ENCODE results near the gene S100A12.

The S100A12 gene

DNA sequence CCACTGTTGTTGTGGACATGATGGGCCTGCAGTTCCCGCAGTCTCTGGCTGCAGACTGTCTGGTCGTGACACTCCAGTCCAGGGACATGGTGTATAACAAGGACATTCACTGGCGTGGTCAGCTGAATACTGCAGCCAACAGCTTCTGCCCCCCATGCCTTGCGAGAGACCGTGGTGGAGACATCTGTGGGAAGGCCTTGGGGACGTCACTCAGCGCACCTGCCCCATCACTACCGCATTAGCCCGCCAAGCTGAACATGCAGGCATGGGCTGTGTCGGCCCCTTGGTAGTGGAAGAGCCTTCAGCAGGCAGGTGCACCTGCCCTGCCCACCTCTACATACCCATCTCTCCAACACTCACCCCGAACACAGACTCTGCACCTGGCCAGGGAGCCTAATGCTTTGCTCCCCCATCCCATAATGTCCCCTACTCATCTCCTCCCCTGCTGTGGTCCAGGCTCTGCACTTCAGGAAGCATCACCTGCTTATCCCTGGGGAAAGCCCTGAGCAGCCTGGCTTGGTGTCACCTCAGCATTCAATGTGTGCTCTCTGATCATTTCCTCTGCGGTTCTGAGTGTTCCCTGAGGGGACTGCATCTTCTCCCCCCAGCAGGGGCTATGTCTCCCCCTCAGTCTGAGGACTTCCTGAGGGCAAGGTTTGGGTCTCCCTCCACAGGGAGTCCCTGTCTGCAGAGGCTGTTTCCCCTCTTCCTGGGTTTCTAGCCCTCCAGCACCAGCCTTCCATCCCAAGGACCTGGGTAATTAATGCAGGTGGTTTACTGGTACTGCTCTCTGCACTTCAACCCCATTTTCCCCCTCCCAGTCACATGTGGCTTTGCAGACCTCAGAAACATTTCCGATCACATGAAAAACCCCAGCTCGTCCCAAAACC, 30.0 kb downstream of the S100A12 start:
- H3K36me3 ChIP-seq (ENCODE audit: insufficient read depth, low read length): no peaks in the 10 kb centered on the region
- H3K9ac ChIP-seq (ENCODE audit: low read depth, low read length): no peak overlapping the region
- no peaks in the 10 kb centered on the region for H3K4me1 ChIP-seq (ENCODE audit: insufficient read depth, low read length)
- H3K9me3 ChIP-seq (ENCODE audit: control insufficient read depth, insufficient read depth, low read length): no peaks in the 10 kb centered on the region

DNA sequence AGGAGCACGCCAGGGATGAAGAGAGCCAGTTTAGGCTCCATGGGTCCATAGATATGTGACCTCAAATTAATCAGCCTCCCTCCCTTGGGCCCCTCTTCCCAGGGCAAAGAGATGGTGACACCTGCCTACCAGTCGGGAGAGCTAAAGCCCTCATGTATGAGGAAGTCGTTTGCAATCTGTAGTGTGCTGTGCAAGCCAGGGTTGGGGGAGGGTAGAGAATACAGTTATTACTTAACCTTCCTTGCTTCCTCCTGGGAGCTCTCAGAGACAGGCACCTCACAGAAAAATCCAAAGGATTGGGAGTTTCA, 30.7 kb downstream of the S100A12 start:
- Histone ChIP-seq H3K36me3 (ENCODE audit: insufficient read depth, low read length) (no peaks in the 10 kb centered on the region), H3K9ac (ENCODE audit: low read depth, low read length) (no peak overlapping the region), H3K9me3 (ENCODE audit: control insufficient read depth, insufficient read depth, low read length) (no peaks in the 10 kb centered on the region), H3K4me1 (ENCODE audit: insufficient read depth, low read length) (no peaks in the 10 kb centered on the region)

DNA sequence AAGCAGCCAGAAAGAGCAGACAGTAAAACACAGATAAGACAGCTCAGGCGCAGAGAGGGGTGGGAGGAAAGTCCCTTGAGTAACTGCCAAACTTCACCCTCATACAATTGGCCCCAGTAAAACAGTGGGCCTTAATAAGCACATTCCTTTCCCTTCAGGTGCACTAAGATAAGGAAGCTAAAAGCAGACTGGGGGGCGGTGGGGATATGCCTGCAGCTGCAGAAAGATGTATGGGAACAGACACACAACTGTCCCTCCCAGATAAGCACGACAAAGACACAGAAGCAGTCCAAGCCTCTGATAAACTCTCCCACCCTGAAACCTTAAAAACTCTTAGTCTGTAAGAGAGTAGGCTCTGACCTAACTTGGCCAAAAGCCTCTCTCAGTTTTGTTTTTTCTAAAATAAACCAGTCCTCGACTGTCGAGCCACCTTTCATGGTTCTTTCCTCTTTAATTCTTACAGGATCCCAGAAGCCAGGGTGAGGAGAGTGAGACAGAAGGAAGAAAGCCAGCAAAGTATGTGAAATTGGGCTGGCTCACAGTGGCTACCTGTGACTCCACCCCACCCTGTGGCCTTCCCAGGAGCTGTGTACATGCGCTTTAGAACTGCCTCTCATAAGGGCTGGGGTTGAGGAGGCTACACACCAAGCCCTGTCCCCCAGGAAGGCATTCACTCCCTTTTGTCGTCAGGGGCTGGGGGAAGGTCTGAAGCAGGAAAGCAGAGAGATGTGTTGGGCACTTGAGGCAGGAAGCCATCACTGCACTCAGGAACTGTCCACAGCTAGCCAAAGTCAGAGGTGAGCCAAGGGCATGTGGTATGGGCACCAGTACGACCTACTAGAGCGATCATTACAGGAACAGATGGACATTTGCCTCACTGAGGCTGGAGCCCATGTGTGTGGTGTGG, 31.4 kb downstream of the S100A12 start:
- no peaks in the 10 kb centered on the region for H3K36me3 ChIP-seq (ENCODE audit: insufficient read depth, low read length)
- H3K4me1 ChIP-seq (ENCODE audit: insufficient read depth, low read length): no peaks in the 10 kb centered on the region
- no peaks in the 10 kb centered on the region for H3K9me3 ChIP-seq (ENCODE audit: control insufficient read depth, insufficient read depth, low read length)
- no peak overlapping the region for H3K9ac ChIP-seq (ENCODE audit: low read depth, low read length)

DNA sequence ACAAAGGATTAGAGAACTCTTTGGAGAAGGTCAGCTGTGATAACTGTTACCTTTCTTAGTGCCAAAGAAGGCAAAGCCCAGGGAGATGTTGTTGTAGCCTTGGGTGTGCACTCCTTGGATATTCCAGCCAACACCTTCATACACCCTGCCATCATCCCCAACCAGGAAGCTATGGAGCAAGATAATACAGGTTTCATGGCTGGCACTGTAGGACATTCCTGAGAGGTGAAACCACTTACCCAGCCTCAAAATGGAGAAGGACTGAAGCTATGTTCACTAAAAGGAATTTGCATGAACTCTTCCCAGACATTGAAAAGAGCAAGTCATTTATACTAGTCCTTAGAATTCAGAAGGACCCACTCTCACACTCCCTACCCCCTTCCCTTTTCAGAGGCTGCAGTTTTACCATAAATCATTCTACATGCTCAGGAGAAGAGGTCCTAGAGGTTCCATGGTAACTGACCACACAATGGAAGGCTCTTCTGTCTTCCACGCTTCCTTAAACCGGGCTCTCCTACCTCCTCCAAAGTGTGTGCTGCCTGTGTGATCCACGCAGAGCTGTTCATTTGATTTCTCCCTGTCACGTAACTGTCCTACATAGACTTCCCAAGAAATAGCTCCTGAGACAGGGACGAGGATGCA, 32.3 kb downstream of the S100A12 start:
- Histone ChIP-seq H3K9ac (ENCODE audit: low read depth, low read length) (no peak overlapping the region), H3K9me3 (ENCODE audit: control insufficient read depth, insufficient read depth, low read length) (no peaks in the 10 kb centered on the region), H3K36me3 (ENCODE audit: insufficient read depth, low read length) (no peaks in the 10 kb centered on the region), H3K4me1 (ENCODE audit: insufficient read depth, low read length) (no peaks in the 10 kb centered on the region)

DNA sequence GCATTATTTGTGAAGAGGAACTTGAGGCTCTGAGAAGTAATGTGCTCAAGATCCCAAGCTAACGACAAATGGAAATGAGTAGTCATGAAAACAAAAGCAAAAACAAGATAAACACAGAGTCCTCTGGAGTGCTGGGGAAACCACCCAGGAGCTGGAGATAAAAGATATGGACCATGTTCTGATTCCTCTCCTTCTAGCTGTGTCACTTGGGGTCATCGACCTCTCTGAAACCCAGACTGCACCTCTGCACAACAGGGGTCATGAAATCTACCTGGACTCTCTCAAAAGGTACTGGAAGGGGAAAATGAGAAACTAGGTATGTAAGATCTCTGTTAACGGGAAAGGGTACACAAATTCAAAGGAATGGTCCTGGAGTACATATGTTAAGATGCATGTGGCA, 33.2 kb downstream of the S100A12 start:
- Histone ChIP-seq H3K36me3 (ENCODE audit: insufficient read depth, low read length) (no peaks in the 10 kb centered on the region), H3K9ac (ENCODE audit: low read depth, low read length) (no peak overlapping the region), H3K4me1 (ENCODE audit: insufficient read depth, low read length) (no peaks in the 10 kb centered on the region), H3K9me3 (ENCODE audit: control insufficient read depth, insufficient read depth, low read length) (no peaks in the 10 kb centered on the region)

DNA sequence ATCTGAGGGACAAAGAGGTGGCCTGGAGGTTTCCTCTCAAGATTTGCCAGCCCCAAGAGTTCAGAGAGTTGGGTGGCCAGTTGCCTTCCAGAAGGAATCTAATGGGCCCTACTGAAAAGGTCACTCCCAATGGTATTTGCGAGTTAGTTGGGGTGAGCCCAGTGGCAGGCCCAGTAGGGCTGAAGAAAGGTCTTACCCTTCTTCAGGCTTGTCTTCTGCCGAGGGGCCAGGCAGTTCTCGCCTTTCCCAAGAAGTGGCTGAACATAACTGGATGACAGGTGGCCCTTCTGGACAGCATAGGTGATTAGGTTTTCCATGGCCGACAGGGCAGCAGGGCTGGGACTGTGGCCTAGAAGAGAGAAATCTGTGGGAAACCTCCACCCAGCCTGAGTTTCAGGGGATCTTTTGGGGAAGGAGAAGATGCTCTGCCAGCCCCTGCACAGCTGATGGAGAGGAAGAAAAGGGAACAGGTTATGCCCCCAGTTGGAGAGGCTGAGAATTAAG, 33.9 kb downstream of the S100A12 start:
- Histone ChIP-seq H3K9ac (ENCODE audit: low read depth, low read length) (no peak overlapping the region), H3K9me3 (ENCODE audit: control insufficient read depth, insufficient read depth, low read length) (no peaks in the 10 kb centered on the region), H3K36me3 (ENCODE audit: insufficient read depth, low read length) (no peaks in the 10 kb centered on the region), H3K4me1 (ENCODE audit: insufficient read depth, low read length) (no peaks in the 10 kb centered on the region)

DNA sequence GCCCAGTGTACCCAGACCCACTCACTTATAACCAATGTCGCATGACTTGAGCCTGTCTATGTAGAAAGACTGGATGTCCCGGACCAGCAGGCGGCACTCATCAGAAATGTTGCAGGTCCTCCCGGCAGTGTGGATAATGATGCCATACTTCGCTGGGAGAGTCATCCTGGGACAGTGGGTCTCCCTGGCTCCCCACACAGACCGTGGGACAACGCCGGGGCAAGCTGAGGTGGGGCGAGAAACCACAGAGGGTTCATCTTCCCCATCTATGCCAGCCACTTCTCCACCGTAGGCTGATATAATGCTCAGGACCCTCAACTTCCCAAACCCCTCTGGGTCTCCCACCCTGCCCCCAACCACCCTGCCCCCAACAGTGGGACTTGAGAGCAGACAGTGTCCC, 35.1 kb downstream of the S100A12 start:
- Histone ChIP-seq H3K9me3 (ENCODE audit: control insufficient read depth, insufficient read depth, low read length) (no peaks in the 10 kb centered on the region), H3K4me1 (ENCODE audit: insufficient read depth, low read length) (no peaks in the 10 kb centered on the region), H3K9ac (ENCODE audit: low read depth, low read length) (no peak overlapping the region), H3K36me3 (ENCODE audit: insufficient read depth, low read length) (no peaks in the 10 kb centered on the region)

DNA sequence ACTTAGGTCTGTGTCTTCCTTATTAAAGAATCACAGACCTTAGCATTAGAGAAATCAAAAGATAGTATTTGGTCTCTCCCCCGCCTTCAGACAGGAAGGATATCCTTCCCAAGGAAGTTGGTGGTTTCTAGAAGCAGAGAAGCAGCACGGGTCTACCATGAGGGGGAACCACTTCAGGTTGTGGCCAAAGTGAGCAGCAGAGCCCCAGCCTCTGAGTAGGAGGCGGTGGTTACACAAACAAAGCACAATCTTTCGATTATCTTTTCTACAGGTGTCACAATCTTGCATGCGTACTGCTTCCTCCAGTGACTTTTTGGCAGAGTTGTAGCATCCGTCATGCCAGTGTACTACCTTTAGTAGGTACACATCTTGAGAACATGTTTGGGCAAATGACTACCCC, 35.6 kb downstream of the S100A12 start:
- Histone ChIP-seq H3K4me1 (ENCODE audit: insufficient read depth, low read length) (no peaks in the 10 kb centered on the region), H3K9ac (ENCODE audit: low read depth, low read length) (no peak overlapping the region)

DNA sequence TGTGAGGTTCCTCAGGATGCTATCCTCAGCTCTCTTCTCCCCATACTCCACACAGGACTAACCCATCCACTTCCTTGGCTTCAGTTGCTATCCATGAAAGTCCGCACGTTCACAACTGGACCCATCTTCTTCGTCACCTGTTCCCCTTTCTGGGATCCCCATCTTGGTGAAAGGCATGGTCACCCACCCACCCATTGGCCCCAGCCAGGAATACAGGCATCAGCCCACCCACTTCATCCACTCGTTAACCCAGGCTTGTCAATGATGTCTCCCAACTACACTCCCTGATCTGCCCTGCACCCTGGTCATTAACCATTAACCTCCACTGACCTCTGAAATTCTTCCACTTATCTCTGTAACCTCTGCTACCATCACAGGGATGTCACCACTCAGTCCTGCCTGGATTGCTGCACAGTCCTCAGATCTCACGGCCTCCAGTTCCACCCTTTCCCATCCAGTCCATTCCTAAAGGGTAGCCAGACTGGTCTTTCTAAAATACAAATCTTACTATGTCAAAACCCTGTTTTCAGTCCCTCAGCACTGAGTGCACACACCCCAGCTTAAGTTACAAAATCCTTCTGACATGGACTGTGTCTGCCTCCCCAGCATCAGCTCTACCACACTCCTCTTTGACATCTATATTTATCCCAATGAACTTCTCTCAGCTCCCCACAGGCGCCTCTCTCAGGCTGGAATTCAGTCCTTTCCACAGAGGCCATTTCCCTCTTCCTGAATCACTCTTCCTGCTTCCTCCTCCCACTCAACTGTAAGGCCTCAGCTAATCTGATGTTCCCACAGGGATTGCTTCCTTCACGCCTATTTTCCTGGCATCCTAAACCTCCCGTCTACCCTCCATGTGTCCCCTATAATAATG, 37.2 kb downstream of the S100A12 start:
- no peaks in the 10 kb centered on the region for H3K36me3 ChIP-seq (ENCODE audit: insufficient read depth, low read length)
- no peaks in the 10 kb centered on the region for H3K4me1 ChIP-seq (ENCODE audit: insufficient read depth, low read length)
- H3K9me3 ChIP-seq (ENCODE audit: control insufficient read depth, insufficient read depth, low read length): no peaks in the 10 kb centered on the region
- H3K9ac ChIP-seq (ENCODE audit: low read depth, low read length): no peak overlapping the region

More for the DNA sequence above, 35.6 kb downstream of the S100A12 start:
- H3K9me3 ChIP-seq (ENCODE audit: control insufficient read depth, insufficient read depth, low read length): no peaks in the 10 kb centered on the region
- H3K36me3 ChIP-seq (ENCODE audit: insufficient read depth, low read length): no peaks in the 10 kb centered on the region

DNA sequence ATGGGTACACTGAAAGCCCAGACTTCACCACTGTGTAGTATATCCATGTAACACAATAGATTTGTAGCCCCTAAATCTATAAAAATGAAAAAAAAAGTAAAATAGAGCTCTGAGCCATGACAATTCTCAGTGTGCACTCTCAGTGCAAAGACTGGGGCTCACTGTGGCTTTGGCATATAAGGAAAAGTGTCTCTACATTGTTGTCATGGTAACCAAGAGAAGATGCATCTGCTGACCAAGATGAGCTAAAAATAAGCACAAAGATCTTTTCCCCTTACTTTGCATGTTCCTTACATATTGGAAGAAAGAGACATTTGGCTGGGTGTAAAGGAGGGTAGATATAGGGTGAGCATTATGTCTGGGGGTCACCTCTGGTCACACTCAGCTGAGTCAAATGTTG, 38.8 kb downstream of the S100A12 start:
- Histone ChIP-seq H3K9me3 (ENCODE audit: control insufficient read depth, insufficient read depth, low read length) (no peaks in the 10 kb centered on the region), H3K9ac (ENCODE audit: low read depth, low read length) (no peak overlapping the region), H3K36me3 (ENCODE audit: insufficient read depth, low read length) (no peaks in the 10 kb centered on the region), H3K4me1 (ENCODE audit: insufficient read depth, low read length) (no peaks in the 10 kb centered on the region)

DNA sequence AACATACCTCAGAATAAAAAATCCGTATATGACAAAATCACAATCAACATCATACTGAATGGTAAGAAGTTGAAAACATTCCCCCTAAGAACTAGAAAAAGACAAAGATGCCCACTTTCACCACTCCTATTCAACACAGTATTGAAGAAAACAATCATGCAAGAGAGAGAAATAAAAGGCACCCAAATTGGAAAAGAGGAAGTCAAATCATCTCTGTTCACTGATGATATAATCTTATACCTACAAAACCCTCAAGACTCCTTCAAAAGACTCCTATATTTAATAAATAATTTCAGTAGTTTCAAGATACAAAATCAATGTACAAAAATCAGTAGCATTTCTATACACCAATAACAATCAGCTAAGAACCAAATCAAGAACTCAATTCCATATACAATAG, 41.5 kb downstream of the S100A12 start:
- Histone ChIP-seq H3K9ac (ENCODE audit: low read depth, low read length) (no peak overlapping the region), H3K36me3 (ENCODE audit: insufficient read depth, low read length) (no peaks in the 10 kb centered on the region), H3K9me3 (ENCODE audit: control insufficient read depth, insufficient read depth, low read length) (0 out of 2 replicates have a peak, but pooled peaks cover 4% of the 10 kb centered on the region), H3K4me1 (ENCODE audit: insufficient read depth, low read length) (no peaks in the 10 kb centered on the region)

DNA sequence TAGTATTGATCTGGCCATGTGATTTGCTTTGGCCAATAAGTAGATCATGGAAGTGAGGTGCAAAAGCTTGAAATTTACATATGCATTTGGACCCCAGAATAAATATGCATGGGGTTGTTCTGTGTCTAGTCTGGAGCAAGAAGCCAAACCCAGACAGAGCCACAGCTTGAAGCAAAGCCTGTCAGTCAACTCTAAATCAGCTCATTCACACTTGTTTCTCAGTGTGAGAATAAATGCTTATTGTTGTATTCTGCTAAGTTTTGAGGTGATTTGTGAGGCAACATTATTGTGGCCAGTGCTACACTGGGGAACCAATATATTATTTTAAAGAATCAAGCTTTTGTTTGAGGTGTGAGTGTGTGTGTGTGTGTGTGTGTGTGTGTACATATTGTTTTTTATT, 50.5 kb downstream of the S100A12 start:
- Histone ChIP-seq H3K9me3 (ENCODE audit: control insufficient read depth, insufficient read depth, low read length) (peaks cover 11% of the 10 kb centered on the region), H3K4me1 (ENCODE audit: insufficient read depth, low read length) (no peaks in the 10 kb centered on the region), H3K36me3 (ENCODE audit: insufficient read depth, low read length) (no peaks in the 10 kb centered on the region), H3K9ac (ENCODE audit: low read depth, low read length) (no peak overlapping the region)
